GM19239 (cell line): ENCODE measurements around the gene ZBTB46.

Experiments used
- DNase-seq: peaks from one replicate; pipeline ENCODE4 v3.0.0; 2011; ENCODE audit warnings: low spot score; ENCODE audit not compliant: insufficient read length
- FAIRE-seq: peaks from 2 replicates; lab custom pipeline; 2011; peaks lifted over from hg19 to GRCh38; lab: Jason Lieb, UNC

ZBTB46 gene

GRCh38 chr20:63771046-63771707 lies 59.9 kb downstream of the ZBTB46 start:
- DNase-seq = no peak
- FAIRE-seq = no peak

- DNase-seq = no peak
- FAIRE-seq = no peak
These were observed 61.1 kb downstream of the ZBTB46 start for GRCh38 chr20:63769891-63770474.

DNA sequence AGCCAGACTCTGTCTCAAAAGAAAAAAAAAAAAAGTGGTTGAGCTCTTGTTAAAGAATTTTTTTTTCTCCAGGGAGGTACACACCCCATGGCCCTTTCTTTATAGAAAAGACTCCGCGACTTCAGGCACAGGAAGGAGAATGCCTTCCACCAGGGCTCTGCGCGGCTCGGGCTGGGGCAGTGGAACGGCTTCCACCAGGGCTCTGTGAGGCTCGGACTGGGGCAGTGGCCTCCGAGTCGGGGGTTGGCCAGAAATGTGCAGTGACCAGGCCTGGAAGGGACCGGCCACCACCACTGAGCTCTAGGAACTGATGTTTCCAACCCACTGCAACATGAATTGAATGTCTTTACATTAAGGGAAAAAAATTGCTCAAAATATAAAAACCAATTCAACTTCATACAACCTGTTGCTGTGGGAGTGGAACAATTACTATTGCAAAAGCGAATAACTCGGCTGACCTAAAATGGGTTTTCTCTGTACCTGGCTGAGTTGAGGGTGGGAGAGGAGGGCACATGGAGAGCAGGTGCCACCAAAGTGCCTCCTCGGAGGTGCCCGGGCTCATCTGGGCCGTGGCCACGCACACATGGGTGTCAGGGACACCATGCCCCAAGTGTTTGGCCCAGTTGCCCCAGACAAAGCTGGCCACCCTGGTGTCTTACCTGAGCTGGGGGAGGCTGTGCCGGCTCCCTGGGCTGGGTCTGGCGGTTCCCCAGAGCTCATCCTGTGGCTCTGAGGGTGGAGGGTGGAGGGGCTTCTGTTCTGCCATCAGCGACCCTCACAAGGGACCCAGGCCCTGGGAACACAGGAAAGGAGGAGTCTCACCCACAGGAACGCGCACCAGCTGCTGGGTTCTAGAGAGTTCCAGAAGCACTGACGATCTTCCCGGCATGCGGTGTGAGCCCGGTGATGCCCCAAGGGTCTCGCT lies 62.2 kb downstream of the ZBTB46 start:
- DNase-seq (no peak), FAIRE-seq (no peak)

DNA sequence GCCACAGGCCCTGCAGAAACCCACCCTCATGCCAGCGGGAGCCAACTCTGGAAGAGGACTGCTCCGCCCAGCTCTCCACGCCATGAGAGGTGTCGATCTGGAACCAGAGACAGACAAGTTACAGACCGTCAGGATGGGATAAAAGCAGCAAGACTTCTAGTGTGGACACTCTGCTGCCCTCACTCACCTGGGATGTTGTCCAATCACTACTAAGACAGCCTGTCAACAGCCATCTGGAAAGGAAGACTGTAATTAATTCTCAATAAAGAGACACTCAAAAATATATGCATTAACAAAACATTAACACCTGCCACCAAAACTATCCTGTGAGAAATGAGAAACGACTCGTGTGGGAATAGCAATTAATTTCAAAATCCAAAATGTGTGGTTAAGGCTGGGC lies 63.2 kb downstream of the ZBTB46 start:
- no peak for DNase-seq

DNA sequence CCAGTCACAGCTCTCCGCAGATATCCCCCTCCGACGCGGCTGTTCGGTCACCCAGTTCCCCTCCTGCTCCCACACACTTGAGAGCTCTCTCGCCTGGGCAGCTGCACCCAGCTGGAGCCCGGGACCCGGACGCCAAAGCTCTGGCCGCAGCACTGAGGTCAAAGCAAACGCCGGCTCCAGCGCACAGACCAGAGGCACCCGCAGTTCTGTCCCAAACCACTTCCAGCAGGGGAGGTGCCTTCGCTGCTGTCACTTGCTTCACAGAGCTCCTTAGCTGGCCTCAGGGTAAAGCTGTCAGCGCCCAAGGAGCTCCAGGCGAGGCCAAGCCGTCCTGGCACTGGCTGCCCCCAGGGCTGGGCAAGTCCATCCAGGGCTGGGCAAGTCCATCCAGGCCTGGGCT lies 63.6 kb downstream of the ZBTB46 start:
- DNase-seq (no peak), FAIRE-seq (no peak)

More for the DNA sequence above, 63.2 kb downstream of the ZBTB46 start:
- FAIRE-seq = no peak

GRCh38 chr20:63766695-63767426 lies 64.2 kb downstream of the ZBTB46 start:
- DNase-seq (no peak), FAIRE-seq (no peak)

DNA sequence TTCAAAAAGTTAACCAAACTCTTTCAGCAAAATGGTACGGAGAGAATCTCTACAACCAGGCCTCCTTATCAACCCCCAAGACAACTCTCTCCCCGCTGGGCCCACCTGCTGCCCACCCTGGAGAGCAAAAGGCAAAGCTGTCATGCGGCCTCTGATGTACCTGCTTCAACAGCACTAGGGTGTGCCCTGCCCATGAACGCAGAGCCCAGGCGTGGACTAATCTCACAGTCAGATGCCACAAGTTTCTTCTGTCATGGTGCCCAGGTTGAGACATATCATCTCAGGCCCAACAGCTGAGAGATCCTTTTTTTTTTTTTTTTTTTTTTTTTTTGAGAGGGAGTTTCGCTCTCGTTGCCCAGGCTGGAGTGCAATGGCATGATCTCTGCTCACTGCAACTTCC lies 65.2 kb downstream of the ZBTB46 start:
- DNase-seq (no peak), FAIRE-seq (no peak)

DNA sequence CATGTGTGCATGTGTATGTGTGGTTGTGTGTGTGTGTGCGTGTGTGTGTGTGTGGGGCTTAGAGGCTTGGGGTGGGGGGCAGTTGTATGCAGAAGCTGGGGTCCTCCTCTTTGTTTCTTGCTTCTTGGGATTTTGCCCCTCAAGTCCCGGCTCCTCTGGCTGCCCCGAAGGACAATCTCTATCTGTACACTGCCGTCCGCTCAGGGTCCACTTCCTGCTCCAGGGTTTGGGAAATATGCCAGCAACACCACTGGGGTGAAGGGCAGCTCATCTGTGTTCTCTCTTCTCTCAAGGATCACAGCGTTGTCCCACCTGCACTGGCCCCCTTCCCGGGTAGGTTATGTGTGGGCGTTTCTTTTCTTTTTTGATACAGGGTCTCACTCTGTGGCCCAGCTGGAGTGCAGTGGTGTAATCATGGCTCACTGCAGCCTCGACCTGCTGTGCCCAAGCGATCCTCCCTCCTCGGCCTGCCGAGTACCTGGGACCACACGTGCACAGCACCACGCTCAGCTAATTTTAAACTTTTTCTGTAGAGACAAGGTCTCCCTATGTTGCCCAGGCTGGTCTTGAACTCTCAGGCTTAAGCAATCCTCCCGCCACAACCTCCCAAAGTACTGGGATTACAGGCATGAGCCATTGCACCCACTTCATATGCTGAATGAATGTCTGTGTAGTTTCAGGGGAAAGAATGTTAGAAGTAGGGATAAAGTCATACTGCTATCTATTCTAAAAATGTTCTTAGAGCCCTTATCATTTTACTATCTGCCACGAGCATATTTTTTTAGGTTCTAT lies 65.8 kb downstream of the ZBTB46 start:
- DNase-seq (no peak), FAIRE-seq (no peak)

DNA sequence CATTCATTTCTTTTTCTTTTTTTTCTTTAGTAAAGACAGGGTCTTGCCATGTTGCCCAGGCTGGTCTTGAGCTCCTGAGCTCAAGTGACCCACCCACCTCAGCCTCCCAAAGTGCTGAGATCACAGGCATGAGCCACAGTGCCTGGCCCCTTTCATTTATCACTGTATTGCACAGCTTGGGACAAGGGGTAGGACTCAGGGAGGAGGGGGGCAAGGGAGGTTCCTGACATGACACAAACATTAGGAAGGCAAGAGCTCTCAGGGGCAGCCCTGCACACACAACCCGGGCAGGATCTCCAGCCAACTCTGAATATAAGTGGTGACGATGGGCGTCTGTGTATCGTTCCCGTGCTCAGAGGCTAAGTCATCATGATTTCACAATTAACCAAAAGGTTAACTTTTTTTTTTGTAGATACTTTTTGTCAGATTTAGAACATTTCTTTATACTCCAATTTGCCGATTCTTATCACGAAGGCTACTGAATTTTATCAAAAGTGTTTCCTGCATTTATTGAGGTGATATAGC lies 71.6 kb downstream of the ZBTB46 start:
- FAIRE-seq (no peak), DNase-seq (no peak)

DNA sequence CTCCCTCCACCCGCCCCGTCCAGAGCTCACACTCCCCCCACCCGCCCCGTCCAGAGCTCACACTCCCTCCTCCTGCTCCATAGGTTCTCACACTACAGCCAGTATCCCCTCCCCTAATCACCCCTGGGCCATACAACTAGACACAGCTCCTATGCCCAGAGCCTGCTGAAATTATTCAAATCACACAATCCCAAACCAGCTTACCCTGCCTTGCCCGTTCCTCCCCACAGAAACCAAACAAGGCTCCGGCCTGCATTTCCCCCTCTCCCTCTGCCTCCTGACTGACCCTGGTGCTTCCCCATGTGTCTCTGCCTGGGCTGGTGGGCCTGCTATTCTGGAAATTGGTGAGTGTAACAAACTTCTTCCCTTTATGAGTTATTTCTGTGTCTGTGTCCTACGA lies 72.9 kb downstream of the ZBTB46 start:
- FAIRE-seq (no peak), DNase-seq (no peak)

DNA sequence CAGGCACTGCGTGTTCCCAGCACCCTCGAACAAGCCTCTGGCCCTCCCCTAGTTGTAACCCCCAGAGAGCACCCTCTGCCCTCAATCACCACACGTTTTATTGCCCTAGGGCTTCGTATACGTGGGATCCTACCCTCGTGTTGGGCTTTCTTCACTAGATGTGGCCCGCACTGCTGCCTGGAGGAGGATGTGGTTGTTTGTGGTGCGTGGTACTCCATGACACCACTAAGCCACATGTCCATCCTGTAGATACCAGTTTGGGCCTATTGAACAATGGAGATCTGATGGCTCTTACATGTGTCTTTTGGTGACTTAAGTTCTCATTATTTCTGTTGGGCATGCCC lies 74.4 kb downstream of the ZBTB46 start:
- no peak for DNase-seq
- no peak for FAIRE-seq

GRCh38 chr20:63755933-63756647 lies 75.0 kb downstream of the ZBTB46 start:
- DNase-seq = no peak
- FAIRE-seq = no peak

DNA sequence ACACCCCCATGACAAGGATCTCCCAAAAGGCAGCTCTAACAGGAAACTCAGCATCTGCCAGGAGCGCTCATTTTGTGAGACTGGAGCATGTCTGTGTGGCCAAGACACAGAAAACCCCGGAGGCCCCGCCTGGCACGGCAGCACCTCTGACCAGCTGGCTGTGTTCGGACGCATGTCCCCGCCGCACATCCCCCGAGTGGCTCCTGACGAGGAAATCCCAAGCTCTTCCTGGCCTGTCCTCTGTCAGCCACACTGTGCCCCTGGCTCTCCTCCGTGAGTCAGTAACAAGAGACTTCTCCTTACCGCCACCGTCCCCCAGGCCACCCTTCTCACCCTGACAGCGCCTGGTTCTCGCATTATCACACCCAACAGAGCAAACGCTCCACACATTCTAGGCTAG lies 77.1 kb downstream of the ZBTB46 start:
- no peak for DNase-seq
- FAIRE-seq = no peak

DNA sequence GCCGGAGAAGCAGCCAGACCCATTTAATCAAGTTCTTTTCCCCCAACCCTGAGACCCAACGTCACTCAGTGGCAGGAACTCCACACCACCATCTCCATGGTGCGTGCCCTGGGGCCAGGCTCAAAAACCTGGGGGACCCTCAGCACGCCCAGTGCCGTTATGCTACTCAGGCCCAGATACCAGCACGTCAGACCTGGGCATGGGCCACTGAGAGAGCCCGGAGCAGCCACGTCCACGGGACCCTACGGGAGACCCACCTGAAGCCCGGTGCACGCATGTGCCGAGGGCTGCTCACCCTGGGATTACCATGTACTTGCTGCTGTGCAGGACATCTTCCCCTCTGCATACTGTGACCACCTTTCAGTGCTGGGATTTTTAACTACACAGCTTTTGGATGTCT lies 77.7 kb downstream of the ZBTB46 start:
- FAIRE-seq = no peak

GRCh38 chr20:63752411-63753101 lies 78.5 kb downstream of the ZBTB46 start:
- DNase-seq (no peak), FAIRE-seq (no peak)

More for the DNA sequence above, 77.7 kb downstream of the ZBTB46 start:
- DNase-seq = no peak

GRCh38 chr20:63751471-63752271 lies 79.4 kb downstream of the ZBTB46 start:
- DNase-seq (no peak), FAIRE-seq (no peak)

- DNase-seq (no peak), FAIRE-seq (no peak)
These were observed 80.1 kb downstream of the ZBTB46 start for GRCh38 chr20:63750807-63751470.
